Activated CD4-positive, alpha-beta memory T cell treated with anti-CD3 and anti-CD28 coated beads for 36 hours (primary cell): ENCODE results near the gene ERICH2. TPM values are rescaled to one million over a fixed set of nuclear protein-coding genes. Genes with fewer than 3 reads are reported as not detected.

Experiments
- CTCF ChIA-PET: fragments of 350-600 bp; sonication (Branson Sonifier 250); formaldehyde crosslinking; loops from one replicate; lab custom pipeline; 2021; ENCODE audit warnings: antibody characterized with exemption, inconsistent platforms; lab: Charles Lee
- POLR2A ChIA-PET: fragments of 350-600 bp; sonication (Branson Sonifier 250); formaldehyde crosslinking; loops from one replicate; lab custom pipeline; 2021; ENCODE audit warnings: antibody characterized with exemption; lab: Charles Lee
- DNase-seq: peaks from one replicate; pipeline ENCODE4 v3.0.0-alpha.2; 2020
- H3K27ac Mint-ChIP-seq: one replicate; pipeline ENCODE4 v1.8.0; 2021; ENCODE audit warnings: mixed read lengths
- H3K27me3 Mint-ChIP-seq: one replicate; pipeline ENCODE4 v1.8.0; 2021; ENCODE audit warnings: mixed read lengths
- H3K36me3 Mint-ChIP-seq: one replicate; pipeline ENCODE4 v1.8.0; 2021; ENCODE audit warnings: mixed read lengths
- H3K4me1 Mint-ChIP-seq: one replicate; pipeline ENCODE4 v1.8.0; 2021; ENCODE audit warnings: low read depth, mixed read lengths
- H3K4me3 Mint-ChIP-seq: one replicate; pipeline ENCODE4 v1.8.0; 2021; ENCODE audit warnings: mild to moderate bottlenecking, mixed read lengths
- H3K9me3 Mint-ChIP-seq: one replicate; pipeline ENCODE4 v1.8.0; 2021; ENCODE audit warnings: mixed read lengths
- intact Hi-C: fragments of 100-400 bp; cut with micrococcal nuclease; formaldehyde crosslinking; loops from one replicate; pipeline ENCODE4 v1.15.1; 2023
- total RNA-seq, 2 experiments: library from RNA; stranded (reverse); gene quantifications; one replicate each; pipeline ENCODE4 v1.2.3, GENCODE V29; 2021

The ERICH2 gene
- total RNA-seq, 2 experiments from 2014 or later = not detected

- ChIA-PET CTCF (interaction anchor here (0.6 to 3.2 kb wide), 5 partner anchors 53 to 561 kb away, joined by 3 to 12 read pairs (median 3); partner anchors contain the start of gene SP5), POLR2A (no interaction called here)
- H3K27ac Mint-ChIP-seq = no peak overlapping the region
- no peaks in the 10 kb centered on the region for H3K9me3 Mint-ChIP-seq
- peaks cover 77% of the 10 kb centered on the region for H3K27me3 Mint-ChIP-seq
- no peaks in the 10 kb centered on the region for H3K36me3 Mint-ChIP-seq
- H3K4me1 Mint-ChIP-seq = peaks cover 53% of the 10 kb centered on the region
- intact Hi-C loops = loop anchor here (5.0 to 10.0 kb wide), 2 partner anchors 885 to 1267 kb away; partner anchors contain the start of gene DLX1
- peak; percentile 25 for DNase-seq
- H3K4me3 Mint-ChIP-seq = no peak overlapping the region
Measured at GRCh38 chr2:170819680-170820664, 49.8 kb downstream of the ERICH2 start.

DNA sequence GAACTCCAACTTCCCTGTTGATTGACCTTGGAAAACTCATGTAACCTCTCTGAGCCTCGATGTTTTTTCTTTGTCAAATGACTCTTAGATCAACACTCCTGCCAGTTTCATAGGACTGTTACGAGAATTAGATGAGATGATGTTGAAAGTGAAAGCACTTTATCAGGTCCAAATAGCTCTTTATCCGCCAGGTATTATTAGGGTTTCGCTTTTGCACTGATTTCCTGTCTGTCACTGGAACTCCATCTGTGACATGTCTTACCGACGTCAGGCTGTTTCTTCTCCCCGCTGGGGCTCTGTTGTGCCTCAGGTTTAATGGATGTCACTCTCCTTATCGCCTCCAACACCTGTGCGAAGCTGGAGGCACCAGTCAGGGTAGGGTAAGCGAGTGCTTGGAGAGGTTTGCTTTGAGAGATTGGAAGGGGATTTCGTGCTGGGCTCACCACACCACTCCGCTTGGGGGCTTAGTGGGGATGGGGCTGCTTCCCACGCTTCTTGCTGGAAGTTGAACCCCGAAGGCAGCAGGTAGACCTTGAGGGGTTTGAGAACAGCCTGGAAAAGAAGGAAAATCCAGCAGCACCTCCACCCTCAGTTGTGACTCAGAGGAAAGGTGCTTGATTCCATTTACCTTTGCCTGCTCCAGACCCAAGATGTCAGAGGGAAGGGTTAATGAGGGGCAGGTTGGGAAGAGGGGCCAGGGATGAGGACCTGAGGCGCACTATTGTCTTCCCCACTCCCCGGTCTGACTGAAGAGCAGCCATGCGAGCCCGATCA lies 50.8 kb downstream of the ERICH2 start:
- no peak for DNase-seq
- intact Hi-C loops = loop anchor here (5.0 kb wide), 1 partner anchor 1266 kb away; the partner anchor contains the start of gene DLX1
- ChIA-PET POLR2A (no interaction called here), CTCF (interaction anchor here (0.6 to 3.2 kb wide), 7 partner anchors 8 to 458 kb away, joined by 3 to 14 read pairs (median 3); partner anchors contain the start of gene SP5)
- no peaks in the 10 kb centered on the region for H3K36me3 Mint-ChIP-seq
- H3K27ac Mint-ChIP-seq = no peak overlapping the region
- H3K4me1 Mint-ChIP-seq = peaks cover 49% of the 10 kb centered on the region
- H3K9me3 Mint-ChIP-seq = no peaks in the 10 kb centered on the region
- peaks cover 75% of the 10 kb centered on the region for H3K27me3 Mint-ChIP-seq
- peak overlapping the region; percentile 8 for H3K4me3 Mint-ChIP-seq

DNA sequence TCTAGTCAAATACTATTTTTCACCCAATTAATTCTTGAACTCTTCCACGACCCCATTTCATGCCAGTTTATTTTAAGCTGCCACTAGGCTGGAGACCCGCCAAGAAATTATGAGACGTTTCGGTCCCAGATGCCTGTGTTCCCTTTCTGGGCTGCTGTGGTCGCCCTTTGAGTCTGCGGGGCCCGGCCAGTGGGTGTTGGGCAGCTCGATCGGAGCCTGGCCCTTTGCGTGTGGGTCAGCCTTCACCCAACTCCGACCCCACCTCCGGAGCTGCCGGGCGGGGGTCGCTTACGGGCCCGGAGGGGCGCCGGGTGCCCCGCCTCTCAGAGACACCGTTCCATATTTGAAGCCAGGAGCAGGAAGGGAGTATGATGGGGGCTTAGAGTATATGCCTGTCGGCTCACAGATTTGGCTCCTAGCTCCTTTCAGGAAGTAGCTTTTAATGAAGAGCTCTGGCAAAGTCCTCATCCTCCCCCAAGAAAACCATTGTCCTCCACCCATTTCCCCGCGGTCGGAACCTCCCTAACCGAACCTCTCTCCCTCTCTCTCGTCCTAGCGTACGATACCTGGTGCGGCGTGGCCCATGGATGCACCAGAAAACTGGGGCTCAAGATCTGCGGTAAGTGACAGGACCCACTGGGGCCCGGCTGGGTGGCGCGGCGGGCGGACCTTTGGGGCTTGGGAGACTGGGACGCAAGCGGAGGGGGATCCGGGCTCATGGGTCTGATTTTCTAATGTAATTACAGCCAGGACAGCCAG lies 51.5 kb downstream of the ERICH2 start:
- Mint-ChIP-seq H3K4me1 (peaks cover 42% of the 10 kb centered on the region), H3K27me3 (peaks cover 72% of the 10 kb centered on the region), H3K9me3 (no peaks in the 10 kb centered on the region), H3K36me3 (no peaks in the 10 kb centered on the region), H3K4me3 (peak overlapping the region; percentile 49), H3K27ac (no peak overlapping the region)
- DNase-seq = no peak
- CTCF ChIA-PET = interaction anchor here (0.6 to 3.2 kb wide), 8 partner anchors 9 to 638 kb away, joined by 3 to 14 read pairs (median 4); partner anchors contain the start of genes GORASP2 and SP5
- POLR2A ChIA-PET = no interaction called here
- intact Hi-C loops = loop anchor here (5.0 kb wide), 1 partner anchor 1266 kb away; the partner anchor contains the start of gene DLX1

GRCh38 chr2:170822290-170823087 lies 52.3 kb downstream of the ERICH2 start:
- intact Hi-C loops = loop anchor here (5.0 kb wide), 1 partner anchor 1265 kb away; the partner anchor contains the start of gene DLX1
- no peak overlapping the region for H3K27ac Mint-ChIP-seq

DNA sequence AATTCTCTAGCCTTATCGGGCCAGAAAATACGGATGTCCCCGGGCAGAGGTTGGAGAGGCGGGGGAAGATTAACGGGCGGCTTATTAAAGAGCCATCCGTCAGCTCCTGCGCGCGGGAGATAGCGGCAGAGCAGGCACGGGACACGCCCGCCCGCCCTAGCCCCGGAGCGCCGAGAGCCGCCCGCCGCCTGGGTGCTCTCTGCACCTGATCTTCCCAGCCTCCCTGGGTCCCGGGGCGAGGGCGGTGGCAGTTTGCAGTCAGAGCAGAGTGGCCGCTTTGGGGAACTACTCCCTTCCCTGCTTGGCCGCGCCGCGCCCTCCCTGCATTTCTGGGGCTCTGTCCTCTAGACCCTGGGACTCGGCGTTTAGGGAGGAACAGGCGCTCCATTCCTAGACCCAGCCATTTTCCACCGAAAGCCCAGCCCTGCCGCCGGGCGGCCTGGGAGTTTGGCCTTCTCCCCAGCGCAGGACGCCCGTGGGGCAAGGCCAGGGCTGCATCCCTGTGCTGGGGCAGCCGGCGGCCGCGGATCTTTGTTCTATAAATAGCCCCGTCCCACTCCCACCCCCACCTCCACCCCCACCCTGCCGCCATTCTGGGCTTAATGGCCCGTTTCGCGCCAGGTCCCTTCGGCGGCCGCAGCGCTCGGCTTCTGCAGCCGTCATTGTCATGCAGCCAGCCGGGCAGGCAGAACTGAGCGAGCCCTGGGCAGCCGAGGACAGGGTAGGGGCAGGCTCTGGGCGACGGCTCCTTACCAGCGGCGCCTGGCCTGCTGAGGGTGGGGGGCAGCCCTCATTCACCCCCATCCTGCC lies 53.1 kb downstream of the ERICH2 start:
- Mint-ChIP-seq H3K4me3 (no peak overlapping the region), H3K27ac (no peak overlapping the region), H3K4me1 (peaks cover 37% of the 10 kb centered on the region), H3K36me3 (no peaks in the 10 kb centered on the region), H3K9me3 (no peaks in the 10 kb centered on the region), H3K27me3 (peaks cover 62% of the 10 kb centered on the region)
- intact Hi-C loops = loop anchor here (5.0 kb wide), 1 partner anchor 1264 kb away; the partner anchor contains the start of gene DLX1
- POLR2A ChIA-PET = no interaction called here
- peak; percentile 21 for DNase-seq
- CTCF ChIA-PET = interaction anchor here (0.6 to 3.2 kb wide), 5 partner anchors 10 to 462 kb away, joined by 3 to 14 read pairs (median 9); partner anchors contain the start of genes GORASP2 and SP5

More at GRCh38 chr2:170822290-170823087, 52.3 kb downstream of the ERICH2 start:
- H3K9me3 Mint-ChIP-seq = no peaks in the 10 kb centered on the region
- peak; percentile 62 for DNase-seq
- POLR2A ChIA-PET = no interaction called here
- H3K4me1 Mint-ChIP-seq = peaks cover 42% of the 10 kb centered on the region
- CTCF ChIA-PET = interaction anchor here (0.5 to 3.2 kb wide), 9 partner anchors 9 to 637 kb away, joined by 3 to 14 read pairs (median 4); partner anchors contain the start of genes GORASP2 and SP5
- H3K36me3 Mint-ChIP-seq = no peaks in the 10 kb centered on the region
- H3K4me3 Mint-ChIP-seq = peak overlapping the region; percentile 4
- peaks cover 69% of the 10 kb centered on the region for H3K27me3 Mint-ChIP-seq

DNA sequence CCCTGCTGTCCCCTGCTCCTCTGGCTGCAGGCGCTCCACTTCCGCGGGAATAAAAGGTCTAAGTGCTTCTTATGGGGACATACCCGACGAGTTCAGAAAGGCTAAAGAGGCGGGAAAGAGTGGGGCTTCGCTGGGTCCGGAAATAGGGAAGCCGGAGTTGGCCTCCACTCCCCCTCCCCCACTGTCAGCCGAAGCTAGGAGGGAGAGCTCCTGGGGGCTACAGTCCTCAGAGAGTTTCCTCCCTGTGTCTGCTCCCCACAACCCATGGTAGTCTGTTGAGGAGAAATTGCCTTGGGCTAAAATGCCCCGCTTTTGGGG lies 53.7 kb downstream of the ERICH2 start:
- Mint-ChIP-seq H3K27me3 (peaks cover 56% of the 10 kb centered on the region), H3K4me1 (peaks cover 31% of the 10 kb centered on the region), H3K9me3 (no peaks in the 10 kb centered on the region), H3K4me3 (no peak overlapping the region), H3K27ac (no peak overlapping the region), H3K36me3 (no peaks in the 10 kb centered on the region)
- ChIA-PET POLR2A (no interaction called here), CTCF (interaction anchor here (3.1 kb wide), 1 partner anchor 11 kb away, joined by 8 read pairs; no protein-coding TSS in a partner anchor)
- DNase-seq = no peak
- intact Hi-C loops = loop anchor here (5.0 kb wide), 1 partner anchor 1263 kb away; the partner anchor contains the start of gene DLX1

DNA sequence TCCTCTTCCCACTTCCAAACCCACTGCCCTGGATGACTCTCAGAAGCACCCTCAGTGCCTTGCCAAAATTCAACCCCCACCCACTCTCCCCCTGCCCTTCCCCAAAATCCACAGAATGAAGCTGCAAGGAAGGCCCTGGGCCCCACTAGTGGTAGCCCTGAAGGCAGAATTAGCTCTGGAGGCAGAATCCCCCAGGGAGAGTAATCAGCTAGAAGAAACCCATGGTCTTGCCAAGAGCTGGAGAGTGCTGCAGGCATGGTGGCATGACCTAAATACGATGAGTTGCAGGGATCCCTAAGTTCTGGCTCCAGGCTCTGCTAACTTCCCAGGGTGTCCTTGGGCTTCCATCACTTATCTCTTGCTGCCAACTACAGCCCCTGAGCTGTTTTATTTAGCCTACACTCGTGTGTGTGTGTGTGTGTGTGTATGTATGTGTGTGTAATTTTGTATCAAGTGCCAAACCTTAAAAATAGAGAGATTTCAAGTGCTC lies 54.4 kb downstream of the ERICH2 start:
- ChIA-PET POLR2A (no interaction called here), CTCF (interaction anchor here (1.8 to 3.1 kb wide), 2 partner anchors 8 to 11 kb away, joined by 7 to 8 read pairs; partner anchors contain the start of gene GAD1)
- no peaks in the 10 kb centered on the region for H3K36me3 Mint-ChIP-seq
- DNase-seq = no peak
- intact Hi-C loops = loop anchor here (5.0 kb wide), 1 partner anchor 1263 kb away; the partner anchor contains the start of gene DLX1
- peaks cover 29% of the 10 kb centered on the region for H3K4me1 Mint-ChIP-seq
- no peak overlapping the region for H3K4me3 Mint-ChIP-seq
- no peaks in the 10 kb centered on the region for H3K9me3 Mint-ChIP-seq
- H3K27me3 Mint-ChIP-seq = peaks cover 52% of the 10 kb centered on the region
- no peak overlapping the region for H3K27ac Mint-ChIP-seq

DNA sequence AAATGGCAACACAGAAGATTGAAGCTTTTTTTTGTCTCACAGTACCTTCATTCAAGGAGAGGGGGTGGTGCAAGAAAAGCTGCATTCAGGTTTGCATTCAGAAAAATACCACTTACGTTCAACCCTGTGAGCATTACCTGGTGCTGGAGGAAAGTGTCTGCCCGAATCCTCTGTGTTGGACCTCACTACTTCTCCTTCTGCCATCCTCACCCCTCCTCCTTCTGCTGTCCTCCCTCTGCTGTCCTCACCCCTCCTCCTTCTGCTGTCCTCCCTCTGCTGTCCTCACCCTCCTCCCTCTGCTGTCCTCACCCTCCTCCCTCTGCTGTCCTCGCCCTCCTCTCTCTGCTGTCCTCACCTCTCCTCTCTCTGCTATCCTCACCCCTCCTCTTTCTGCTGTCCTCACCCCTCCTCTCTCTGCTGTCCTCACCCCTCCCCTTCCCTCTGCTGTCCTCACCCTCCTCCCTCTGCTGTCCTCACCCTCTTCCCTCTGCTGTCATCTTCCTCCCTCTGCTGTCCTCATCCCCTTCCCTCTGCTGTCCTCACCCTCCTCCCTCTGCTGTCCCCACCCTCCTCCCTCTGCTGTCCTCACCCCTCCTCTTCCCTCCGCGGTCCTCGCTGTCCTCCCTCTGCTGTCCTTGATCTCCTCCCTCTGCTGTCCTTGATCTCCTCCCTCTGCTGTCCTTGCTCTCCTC lies 57.8 kb downstream of the ERICH2 start:
- Mint-ChIP-seq H3K9me3 (no peaks in the 10 kb centered on the region), H3K27ac (no peak overlapping the region), H3K4me3 (no peak overlapping the region), H3K4me1 (peaks cover 4% of the 10 kb centered on the region), H3K27me3 (peaks cover 37% of the 10 kb centered on the region), H3K36me3 (no peaks in the 10 kb centered on the region)
- CTCF ChIA-PET = interaction anchor here (1.1 kb wide), 2 partner anchors 11 to 112 kb away, joined by 4 to 5 read pairs; partner anchors contain the start of gene GAD1
- DNase-seq = no peak
- intact Hi-C loops = no loop called here
- POLR2A ChIA-PET = no interaction called here

GRCh38 chr2:170828533-170828916 lies 58.3 kb downstream of the ERICH2 start:
- no peak overlapping the region for H3K4me3 Mint-ChIP-seq
- peaks cover 4% of the 10 kb centered on the region for H3K4me1 Mint-ChIP-seq
- CTCF ChIA-PET = interaction anchor here (0.7 kb wide), 1 partner anchor 483 kb away, joined by 3 read pairs; no protein-coding TSS in a partner anchor
- no peaks in the 10 kb centered on the region for H3K36me3 Mint-ChIP-seq
- H3K27ac Mint-ChIP-seq = no peak overlapping the region
- peaks cover 37% of the 10 kb centered on the region for H3K27me3 Mint-ChIP-seq
- POLR2A ChIA-PET = no interaction called here
- DNase-seq = no peak
- no peaks in the 10 kb centered on the region for H3K9me3 Mint-ChIP-seq
- intact Hi-C loops = no loop called here
